Measurements from ENCODE around the gene WHAMM. TPM values are rescaled to one million over a fixed set of nuclear protein-coding genes. Genes with fewer than 3 reads are reported as not detected.
"Not testable (repeated sequence)": the region's sequence is repeated elsewhere in the genome, so short reads cannot be mapped to it uniquely, and the experiment has no call there.

The WHAMM gene
- total RNA-seq, 1 donor from 2014 or later = 9.9 TPM

DNA sequence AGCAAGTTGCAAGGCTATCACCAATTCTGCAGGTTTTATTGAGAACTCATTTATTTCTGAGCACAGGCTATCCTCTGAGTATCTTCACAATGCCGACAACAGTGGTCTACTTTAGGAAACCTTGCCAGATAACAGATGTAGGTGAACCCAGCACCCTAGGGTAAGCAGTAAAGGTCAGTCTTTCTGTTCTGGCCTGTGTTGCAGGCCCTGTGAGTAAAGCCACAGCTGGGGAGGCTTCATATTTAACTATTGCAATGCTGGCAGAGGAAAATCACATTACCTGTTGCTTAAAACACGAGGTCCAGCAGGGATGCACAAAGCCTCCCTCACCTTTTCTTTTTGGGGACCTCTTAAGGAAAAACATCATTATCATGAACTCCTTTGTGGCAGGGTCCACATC is 55.5 kb downstream of the WHAMM start:
- DNase-seq (no peak), ATAC-seq (no peak)
- no peaks in the 10 kb centered on the region for H3K27me3 ChIP-seq (ENCODE audit: low read depth)
- TF ChIP-seq, protein P1, sequence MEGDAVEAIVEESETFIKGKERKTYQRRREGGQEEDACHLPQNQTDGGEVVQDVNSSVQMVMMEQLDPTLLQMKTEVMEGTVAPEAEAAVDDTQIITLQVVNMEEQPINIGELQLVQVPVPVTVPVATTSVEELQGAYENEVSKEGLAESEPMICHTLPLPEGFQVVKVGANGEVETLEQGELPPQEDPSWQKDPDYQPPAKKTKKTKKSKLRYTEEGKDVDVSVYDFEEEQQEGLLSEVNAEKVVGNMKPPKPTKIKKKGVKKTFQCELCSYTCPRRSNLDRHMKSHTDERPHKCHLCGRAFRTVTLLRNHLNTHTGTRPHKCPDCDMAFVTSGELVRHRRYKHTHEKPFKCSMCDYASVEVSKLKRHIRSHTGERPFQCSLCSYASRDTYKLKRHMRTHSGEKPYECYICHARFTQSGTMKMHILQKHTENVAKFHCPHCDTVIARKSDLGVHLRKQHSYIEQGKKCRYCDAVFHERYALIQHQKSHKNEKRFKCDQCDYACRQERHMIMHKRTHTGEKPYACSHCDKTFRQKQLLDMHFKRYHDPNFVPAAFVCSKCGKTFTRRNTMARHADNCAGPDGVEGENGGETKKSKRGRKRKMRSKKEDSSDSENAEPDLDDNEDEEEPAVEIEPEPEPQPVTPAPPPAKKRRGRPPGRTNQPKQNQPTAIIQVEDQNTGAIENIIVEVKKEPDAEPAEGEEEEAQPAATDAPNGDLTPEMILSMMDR (IDR thresholded peaks at IDR 0.05) = no peak
- intact Hi-C loops (cut with DNase I) = no loop called here
- no peaks in the 10 kb centered on the region for H3K9me3 ChIP-seq
- H3K4me1 ChIP-seq = no peaks in the 10 kb centered on the region
- no peaks in the 10 kb centered on the region for H3K36me3 ChIP-seq
- H3K27ac ChIP-seq = no peak overlapping the region
- H3K4me3 ChIP-seq = no peak overlapping the region

DNA sequence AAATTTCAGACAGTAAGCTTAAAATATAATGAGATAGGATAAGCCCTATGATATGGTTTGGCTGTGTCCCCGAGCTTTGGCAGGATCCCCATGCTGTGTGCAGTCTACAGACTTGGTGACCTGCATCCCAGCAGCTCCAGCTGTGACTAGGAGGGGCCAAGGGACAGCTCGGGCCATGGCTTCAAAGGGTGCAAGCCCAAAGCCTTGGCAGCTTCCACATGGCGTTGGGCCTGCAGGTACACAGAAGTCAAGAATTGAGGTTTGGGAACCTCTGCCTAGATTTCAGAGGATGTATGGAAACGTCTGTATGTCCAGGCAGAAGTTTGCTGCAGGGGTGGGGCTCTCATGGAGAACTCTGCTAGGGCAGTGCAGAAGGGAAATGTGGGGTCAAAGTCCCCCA is 56.2 kb downstream of the WHAMM start:
- H3K9me3 ChIP-seq; H3K27me3 ChIP-seq (ENCODE audit: low read depth); intact Hi-C loops (cut with DNase I); H3K4me1 ChIP-seq; ATAC-seq; H3K4me3 ChIP-seq; H3K36me3 ChIP-seq; DNase-seq; H3K27ac ChIP-seq: not testable (repeated sequence)

DNA sequence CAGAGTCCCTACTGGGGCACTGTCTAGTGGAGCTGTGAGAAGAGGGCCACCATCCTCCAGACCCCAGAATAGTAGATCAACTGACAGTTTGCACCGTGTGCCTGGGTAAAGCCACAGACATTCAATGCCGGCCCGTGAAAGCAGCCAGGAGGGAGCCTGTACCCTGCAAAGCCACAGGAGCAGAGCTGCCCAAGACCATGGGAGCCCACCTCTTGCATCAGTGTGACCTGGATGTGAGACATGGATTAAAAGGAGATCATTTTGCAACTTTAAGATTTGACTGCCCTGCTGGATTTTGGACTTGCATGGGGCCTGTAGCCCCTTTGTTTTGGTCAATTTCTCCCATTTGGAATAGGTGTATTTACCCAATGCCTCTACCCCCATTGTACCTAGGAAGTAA is 56.6 kb downstream of the WHAMM start:
- H3K27ac ChIP-seq; H3K4me3 ChIP-seq; H3K36me3 ChIP-seq; intact Hi-C loops (cut with DNase I); H3K4me1 ChIP-seq; H3K27me3 ChIP-seq (ENCODE audit: low read depth); DNase-seq; H3K9me3 ChIP-seq; ATAC-seq: not testable (repeated sequence)

DNA sequence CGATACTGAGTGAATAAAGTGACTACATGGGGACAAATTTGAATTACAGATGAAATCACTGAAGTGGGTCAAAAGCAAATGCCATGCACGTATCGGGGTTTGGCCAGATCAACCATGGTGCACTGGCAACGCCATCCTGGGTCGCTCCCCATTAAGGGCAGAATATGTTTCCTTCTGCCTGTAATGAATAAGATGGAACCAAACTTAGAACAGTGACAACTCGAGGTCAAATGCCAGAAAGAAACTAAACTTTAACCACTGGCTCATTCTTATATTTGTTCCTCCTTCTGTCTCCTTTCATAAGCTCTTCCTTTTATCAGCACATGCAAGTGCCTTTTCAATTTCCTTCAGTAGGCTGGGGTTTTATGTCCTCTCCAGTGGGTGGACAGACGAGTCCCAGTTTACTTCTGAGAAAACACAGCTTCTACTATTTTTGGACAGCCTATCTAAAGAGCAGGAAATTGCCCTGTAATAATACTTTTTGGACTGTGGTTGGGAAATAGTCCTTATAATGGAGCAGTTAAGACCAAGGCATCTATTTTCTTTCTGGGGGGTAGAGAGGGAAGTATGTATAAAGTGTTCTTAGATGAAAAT is 61.4 kb downstream of the WHAMM start:
- Histone ChIP-seq H3K4me1 (peaks cover 4% of the 10 kb centered on the region), H3K9me3 (no peaks in the 10 kb centered on the region), H3K27me3 (ENCODE audit: low read depth) (no peaks in the 10 kb centered on the region), H3K4me3 (no peak overlapping the region), H3K27ac (no peak overlapping the region), H3K36me3 (no peaks in the 10 kb centered on the region)
- TF ChIP-seq, protein P1 (IDR thresholded peaks at IDR 0.05) = no peak
- intact Hi-C loops (cut with DNase I) = no loop called here
- ATAC-seq (peak in 1 of 2 donors; percentile 14), DNase-seq (no peak)

DNA sequence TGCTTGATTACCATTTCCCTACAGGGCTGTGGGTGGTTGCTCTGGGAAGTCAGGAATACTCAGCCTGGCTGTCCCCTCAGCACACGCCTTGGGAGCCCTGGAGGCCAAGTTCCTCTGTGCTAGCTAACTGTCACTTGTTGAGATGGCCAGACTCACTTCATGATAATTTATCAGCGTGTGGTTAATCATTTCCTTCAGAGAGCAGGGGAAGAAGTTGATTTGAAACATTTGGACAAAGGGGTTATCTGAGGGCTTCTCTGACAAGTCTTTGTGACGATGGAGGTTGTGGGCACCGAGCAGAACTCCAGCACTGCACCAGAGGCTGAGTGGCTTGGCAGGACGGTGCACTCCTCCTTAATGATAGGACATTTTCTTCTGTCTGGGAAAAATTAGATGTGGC is 61.9 kb downstream of the WHAMM start:
- no peaks in the 10 kb centered on the region for H3K9me3 ChIP-seq
- intact Hi-C loops (cut with DNase I) = no loop called here
- no peak for ATAC-seq
- peaks cover 4% of the 10 kb centered on the region for H3K4me1 ChIP-seq
- TF ChIP-seq, protein P1 (IDR thresholded peaks at IDR 0.05) = no peak
- no peaks in the 10 kb centered on the region for H3K36me3 ChIP-seq
- no peaks in the 10 kb centered on the region for H3K27me3 ChIP-seq (ENCODE audit: low read depth)
- no peak for DNase-seq
- H3K4me3 ChIP-seq = no peak overlapping the region
- no peak overlapping the region for H3K27ac ChIP-seq

DNA sequence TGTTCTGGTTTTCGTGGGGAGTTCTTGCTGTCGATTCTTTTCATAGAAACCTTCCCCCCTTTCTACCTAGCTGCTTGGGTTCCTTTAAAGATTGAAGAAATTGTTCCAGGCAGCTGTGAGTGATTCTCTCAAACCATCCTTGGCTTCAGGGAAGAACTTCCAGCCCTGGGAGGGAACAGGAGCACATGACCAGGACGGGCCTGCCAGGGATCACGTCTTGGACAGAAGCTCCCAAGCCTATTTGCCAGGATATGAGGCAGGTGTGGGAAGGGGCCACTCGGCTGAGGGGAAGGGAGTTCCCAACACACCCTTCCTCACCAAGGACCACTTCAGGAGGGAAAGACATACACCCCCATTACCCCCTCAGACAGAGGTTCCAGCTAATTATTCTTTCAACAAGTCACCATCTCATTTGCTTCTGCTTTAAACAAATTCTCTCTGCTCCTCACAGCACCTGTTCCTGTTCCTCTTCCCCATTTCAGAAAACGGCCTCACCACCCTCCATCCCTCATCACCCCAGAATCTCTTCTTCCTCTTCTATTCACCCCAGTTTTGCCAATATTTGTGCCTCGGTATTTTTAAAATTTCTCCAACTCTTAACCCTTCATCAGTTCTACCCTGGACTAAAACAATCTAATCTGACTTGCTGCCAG is 62.5 kb downstream of the WHAMM start:
- intact Hi-C loops (cut with DNase I) = no loop called here
- TF ChIP-seq, protein P1 (IDR thresholded peaks at IDR 0.05) = no peak
- DNase-seq = no peak

More for the DNA sequence above, 62.5 kb downstream of the WHAMM start:
- no peak overlapping the region for H3K4me3 ChIP-seq
- no peaks in the 10 kb centered on the region for H3K27me3 ChIP-seq (ENCODE audit: low read depth)
- H3K9me3 ChIP-seq = no peaks in the 10 kb centered on the region
- H3K27ac ChIP-seq = no peak overlapping the region
- ATAC-seq = no peak
- no peaks in the 10 kb centered on the region for H3K36me3 ChIP-seq
- peaks cover 4% of the 10 kb centered on the region for H3K4me1 ChIP-seq

All from lower lobe of right lung (tissue), 2 donors.